MCF 10A (cell line): ENCODE measurements around the gene TMEM231. TPM values are rescaled to one million over a fixed set of nuclear protein-coding genes. Genes with fewer than 3 reads are reported as not detected.

Experiments used
- BruUV-seq: library from RNA; stranded (reverse); fragments of 400-500 nt; replicated peaks from 2 replicates; lab custom pipeline; 2021; lab: Mats Ljungman, UMichigan
- CTCF ChIA-PET: fragments of 300-600 bp; sonication (Branson Sonifier 250); formaldehyde crosslinking; extraction: SDS; loops from one replicate; lab custom pipeline; 2021; ENCODE audit warnings: antibody characterized with exemption, inconsistent platforms; lab: Yijun Ruan, JAX
- POLR2A ChIA-PET: fragments of 300-600, 350-650 bp; sonication (Branson Sonifier 250); formaldehyde crosslinking; extraction: SDS; loops from one replicate; lab custom pipeline; 2020; ENCODE audit warnings: antibody characterized with exemption, inconsistent platforms; lab: Yijun Ruan, JAX
- DNase-seq: peaks from one replicate; pipeline ENCODE4 v3.0.0-alpha.2; 2018; ENCODE audit not compliant: unreplicated experiment
- H3K27ac Mint-ChIP-seq: one replicate; pipeline ENCODE4 v1.8.0; 2022; ENCODE audit warnings: mild to moderate bottlenecking, low read depth, mixed read lengths; ENCODE audit not compliant: unreplicated experiment
- H3K27me3 Mint-ChIP-seq: one replicate; pipeline ENCODE4 v1.8.0; 2022; ENCODE audit warnings: mixed read lengths; ENCODE audit not compliant: insufficient read depth, unreplicated experiment
- H3K36me3 Mint-ChIP-seq: one replicate; pipeline ENCODE4 v1.8.0; 2022; ENCODE audit warnings: mild to moderate bottlenecking, moderate library complexity, mixed read lengths; ENCODE audit not compliant: insufficient read depth, unreplicated experiment
- H3K4me1 Mint-ChIP-seq: one replicate; pipeline ENCODE4 v1.8.0; 2022; ENCODE audit warnings: mixed read lengths; ENCODE audit not compliant: insufficient read depth, unreplicated experiment
- H3K4me3 Mint-ChIP-seq: one replicate; pipeline ENCODE4 v1.8.0; 2022; ENCODE audit warnings: mild to moderate bottlenecking, moderate library complexity, mixed read lengths; ENCODE audit not compliant: unreplicated experiment
- H3K9me3 Mint-ChIP-seq: one replicate; pipeline ENCODE4 v1.8.0; 2022; ENCODE audit warnings: mixed read lengths; ENCODE audit not compliant: unreplicated experiment
- CTCF ChIP-seq: fragments of 200-600 bp; IDR thresholded peaks from one replicate; pipeline ENCODE4 v1.8.0; 2022; ENCODE audit warnings: antibody characterized with exemption, mild to moderate bottlenecking; ENCODE audit not compliant: unreplicated experiment
- intact Hi-C: fragments of 100-400 bp; cut with micrococcal nuclease; formaldehyde crosslinking; loops from 2 replicates; pipeline ENCODE4 v1.14.1; 2022
- total RNA-seq: library from RNA; stranded (reverse); gene quantifications from 2 replicates; pipeline ENCODE4 v1.2.3, GENCODE V29; 2022

Gene TMEM231
- total RNA-seq, 1 experiment from 2014 or later, result 21.1 TPM

- no TSS peak for BruUV-seq
- no peak overlapping the region for H3K27ac Mint-ChIP-seq
- H3K27me3 Mint-ChIP-seq, result no peaks in the 10 kb centered on the region
- H3K36me3 Mint-ChIP-seq, result peaks cover 13% of the 10 kb centered on the region
- ChIA-PET CTCF (interaction anchor here (0.7 to 1.3 kb wide), 2 partner anchors 30 to 73 kb away, joined by 3 to 4 read pairs; no protein-coding TSS in a partner anchor), POLR2A (interaction anchor here (0.8 kb wide), 1 partner anchor 156 kb away, joined by 3 read pairs; no protein-coding TSS in a partner anchor)
- peaks cover 4% of the 10 kb centered on the region for H3K4me1 Mint-ChIP-seq
- no peak for TF ChIP-seq CTCF
- no peak overlapping the region for H3K4me3 Mint-ChIP-seq
- DNase-seq, result no peak
- intact Hi-C loops, result no loop called here
- no peaks in the 10 kb centered on the region for H3K9me3 Mint-ChIP-seq
These were observed 33.3 kb upstream of the TMEM231 start for GRCh38 chr16:75589306-75589705.

DNA sequence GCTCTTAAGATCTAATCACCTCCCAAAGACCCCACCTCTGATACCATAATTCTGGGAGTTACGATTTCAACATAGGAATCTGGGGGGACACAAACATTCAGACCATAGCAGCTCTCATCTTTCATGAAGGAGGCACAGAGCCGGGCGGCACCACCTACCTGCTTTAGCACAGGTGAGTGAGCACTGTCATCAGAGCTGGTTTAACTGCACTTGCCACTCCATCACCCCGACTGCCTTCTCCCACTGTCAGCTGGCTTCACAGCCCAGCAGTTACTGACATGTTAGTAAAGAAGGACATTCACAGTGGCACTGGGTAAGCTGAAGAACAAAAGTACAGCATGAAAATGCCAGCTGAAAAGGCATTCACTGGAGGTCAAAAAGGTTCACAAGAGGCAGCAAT is 32.7 kb upstream of the TMEM231 start:
- CTCF ChIA-PET, result interaction anchor here (0.5 to 1.3 kb wide), 4 partner anchors 27 to 186 kb away, joined by 3 to 4 read pairs (median 4); no protein-coding TSS in a partner anchor
- POLR2A ChIA-PET, result interaction anchor here (0.8 to 1.0 kb wide), 2 partner anchors 21 to 155 kb away, joined by 3 read pairs; no protein-coding TSS in a partner anchor

GRCh38 chr16:75584108-75584507 is 28.1 kb upstream of the TMEM231 start:
- TF ChIP-seq CTCF, result no peak
- Mint-ChIP-seq H3K4me1 (no peaks in the 10 kb centered on the region), H3K9me3 (no peaks in the 10 kb centered on the region), H3K4me3 (no peak overlapping the region), H3K27me3 (no peaks in the 10 kb centered on the region), H3K36me3 (peaks cover 28% of the 10 kb centered on the region), H3K27ac (peak overlapping the region; percentile 3)
- intact Hi-C loops, result no loop called here
- CTCF ChIA-PET, result interaction anchor here (0.7 kb wide), 2 partner anchors 107 to 112 kb away, joined by 3 read pairs; no protein-coding TSS in a partner anchor
- no TSS peak for BruUV-seq
- POLR2A ChIA-PET, result interaction anchor here (0.8 to 1.0 kb wide), 3 partner anchors 10 to 17 kb away, joined by 3 to 7 read pairs (median 3); no protein-coding TSS in a partner anchor
- no peak for DNase-seq

More for the DNA sequence above, 32.7 kb upstream of the TMEM231 start:
- intact Hi-C loops, result no loop called here
- no peak overlapping the region for H3K27ac Mint-ChIP-seq
- H3K4me3 Mint-ChIP-seq, result no peak overlapping the region
- H3K36me3 Mint-ChIP-seq, result peaks cover 13% of the 10 kb centered on the region
- no TSS peak for BruUV-seq
- DNase-seq, result no peak
- H3K9me3 Mint-ChIP-seq, result no peaks in the 10 kb centered on the region
- H3K4me1 Mint-ChIP-seq, result no peaks in the 10 kb centered on the region
- no peak for TF ChIP-seq CTCF
- no peaks in the 10 kb centered on the region for H3K27me3 Mint-ChIP-seq

DNA sequence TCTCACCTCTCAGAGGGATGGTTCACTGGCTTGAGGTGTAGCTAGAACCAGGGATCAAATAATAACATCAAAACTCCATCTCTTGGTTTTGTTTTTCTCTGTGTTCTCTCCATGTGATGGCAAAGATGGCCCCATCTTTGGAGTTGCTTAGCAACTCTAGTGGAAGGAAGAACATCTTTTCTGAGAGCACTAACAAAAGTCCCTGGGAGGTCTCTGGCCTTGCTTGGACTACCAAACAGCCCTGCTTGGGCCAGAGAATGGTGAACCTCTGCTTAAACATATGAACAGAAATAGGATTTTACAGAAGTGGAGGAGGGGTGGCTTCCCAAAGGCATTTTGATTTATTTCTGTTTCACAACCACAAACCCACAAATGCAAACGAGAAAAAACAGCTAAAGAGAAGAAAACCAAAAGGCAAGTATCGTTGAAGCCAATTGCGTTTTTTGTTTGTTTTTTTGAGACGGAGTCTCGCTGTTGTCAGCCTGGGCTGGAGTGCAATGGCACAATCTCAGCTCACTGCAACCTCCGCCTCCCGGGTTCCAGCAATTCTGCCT is 23.3 kb upstream of the TMEM231 start:
- DNase-seq, result no peak
- POLR2A ChIA-PET, result interaction anchor here (0.9 to 6.6 kb wide), 2 partner anchors 12 to 62 kb away, joined by 3 to 34 read pairs; partner anchors contain the start of gene GABARAPL2
- no peaks in the 10 kb centered on the region for H3K4me1 Mint-ChIP-seq
- no peak overlapping the region for H3K4me3 Mint-ChIP-seq
- H3K9me3 Mint-ChIP-seq, result no peaks in the 10 kb centered on the region
- intact Hi-C loops, result no loop called here
- no peaks in the 10 kb centered on the region for H3K27me3 Mint-ChIP-seq
- CTCF ChIA-PET, result interaction anchor here (0.7 to 1.0 kb wide), 2 partner anchors 13 to 114 kb away, joined by 3 to 4 read pairs; no protein-coding TSS in a partner anchor
- no peak overlapping the region for H3K27ac Mint-ChIP-seq
- no TSS peak for BruUV-seq
- TF ChIP-seq CTCF, result no peak
- H3K36me3 Mint-ChIP-seq, result peaks cover 58% of the 10 kb centered on the region
